ENCODE data around the gene GHRH.

GHRH gene
- total RNA-seq, result 0 reads per million in 4 experiments

- no peak for DNase-seq
Measured at GRCh38 chr20:37261714-37262113, at the start of gene GHRH. Gene GHRH, minus strand, starts transcription at chr20:37261814. Its CDS starts 4,925 bp downstream, at chr20:37256889.

GRCh38 chr20:37310951-37311350 lies 49.3 kb upstream of the GHRH start:
- DNase-seq, result no peak

- DNase-seq, result no peak
Measured at GRCh38 chr20:37309936-37310590, 48.4 kb upstream of the GHRH start.

- DNase-seq, result no peak
Measured at GRCh38 chr20:37309290-37309689, 47.7 kb upstream of the GHRH start.

GRCh38 chr20:37308086-37309050 lies 46.8 kb upstream of the GHRH start:
- DNase-seq, result no peak

- no peak for DNase-seq
Measured at GRCh38 chr20:37305839-37306238, 44.2 kb upstream of the GHRH start.

GRCh38 chr20:37305079-37305478 lies 43.5 kb upstream of the GHRH start:
- DNase-seq, result no peak

GRCh38 chr20:37303637-37304036 lies 42.0 kb upstream of the GHRH start:
- DNase-seq, result no peak

- no peak for DNase-seq
Measured at GRCh38 chr20:37302981-37303380, 41.4 kb upstream of the GHRH start.

- DNase-seq, result no peak
Measured at GRCh38 chr20:37301558-37301957, 39.9 kb upstream of the GHRH start.

GRCh38 chr20:37301120-37301519 lies 39.5 kb upstream of the GHRH start:
- DNase-seq, result no peak

- DNase-seq, result no peak
Measured at GRCh38 chr20:37299718-37300528, 38.3 kb upstream of the GHRH start.

GRCh38 chr20:37298190-37298939 lies 36.8 kb upstream of the GHRH start:
- DNase-seq, result no peak

- no peak for DNase-seq
Measured at GRCh38 chr20:37297066-37297736, 35.6 kb upstream of the GHRH start.

- DNase-seq, result no peak
Measured at GRCh38 chr20:37296371-37296770, 34.8 kb upstream of the GHRH start.

GRCh38 chr20:37295595-37295994 lies 34.0 kb upstream of the GHRH start:
- no peak for DNase-seq

- DNase-seq, result no peak
Measured at GRCh38 chr20:37295001-37295400, 33.4 kb upstream of the GHRH start.

- DNase-seq, result no peak
Measured at GRCh38 chr20:37294262-37294981, 32.8 kb upstream of the GHRH start.

- DNase-seq, result no peak
Measured at GRCh38 chr20:37293301-37293943, 31.8 kb upstream of the GHRH start.

GRCh38 chr20:37291724-37292126 lies 30.1 kb upstream of the GHRH start:
- no peak for DNase-seq
